MCF 10A (cell line): Measurements from ENCODE around the gene HES5. TPM values are rescaled to one million over a fixed set of nuclear protein-coding genes. Genes with fewer than 3 reads are reported as not detected.

ENCODE experiments used
- BruUV-seq: library from RNA; stranded (reverse); fragments of 400-500 nt; replicated peaks from 2 replicates; lab custom pipeline; 2021; lab: Mats Ljungman, UMichigan
- CTCF ChIA-PET: fragments of 300-600 bp; sonication (Branson Sonifier 250); formaldehyde crosslinking; extraction: SDS; loops from one replicate; lab custom pipeline; 2021; ENCODE audit warnings: antibody characterized with exemption, inconsistent platforms; lab: Yijun Ruan, JAX
- POLR2A ChIA-PET: fragments of 300-600, 350-650 bp; sonication (Branson Sonifier 250); formaldehyde crosslinking; extraction: SDS; loops from one replicate; lab custom pipeline; 2020; ENCODE audit warnings: antibody characterized with exemption, inconsistent platforms; lab: Yijun Ruan, JAX
- DNase-seq: peaks from one replicate; pipeline ENCODE4 v3.0.0-alpha.2; 2018; ENCODE audit not compliant: unreplicated experiment
- H3K27ac Mint-ChIP-seq: one replicate; pipeline ENCODE4 v1.8.0; 2022; ENCODE audit warnings: mild to moderate bottlenecking, low read depth, mixed read lengths; ENCODE audit not compliant: unreplicated experiment
- H3K27me3 Mint-ChIP-seq: one replicate; pipeline ENCODE4 v1.8.0; 2022; ENCODE audit warnings: mixed read lengths; ENCODE audit not compliant: insufficient read depth, unreplicated experiment
- H3K36me3 Mint-ChIP-seq: one replicate; pipeline ENCODE4 v1.8.0; 2022; ENCODE audit warnings: mild to moderate bottlenecking, moderate library complexity, mixed read lengths; ENCODE audit not compliant: insufficient read depth, unreplicated experiment
- H3K4me1 Mint-ChIP-seq: one replicate; pipeline ENCODE4 v1.8.0; 2022; ENCODE audit warnings: mixed read lengths; ENCODE audit not compliant: insufficient read depth, unreplicated experiment
- H3K4me3 Mint-ChIP-seq: one replicate; pipeline ENCODE4 v1.8.0; 2022; ENCODE audit warnings: mild to moderate bottlenecking, moderate library complexity, mixed read lengths; ENCODE audit not compliant: unreplicated experiment
- H3K9me3 Mint-ChIP-seq: one replicate; pipeline ENCODE4 v1.8.0; 2022; ENCODE audit warnings: mixed read lengths; ENCODE audit not compliant: unreplicated experiment
- intact Hi-C: fragments of 100-400 bp; cut with micrococcal nuclease; formaldehyde crosslinking; loops from 2 replicates; pipeline ENCODE4 v1.14.1; 2022
- total RNA-seq: library from RNA; stranded (reverse); gene quantifications from 2 replicates; pipeline ENCODE4 v1.2.3, GENCODE V29; 2022
- TF ChIP-seq, protein P1 (sequence below): fragments of 200-600 bp; IDR thresholded peaks from one replicate; pipeline ENCODE4 v1.8.0; 2022; ENCODE audit warnings: antibody characterized with exemption, mild to moderate bottlenecking; ENCODE audit not compliant: unreplicated experiment

The HES5 gene
- total RNA-seq, 1 experiment from 2014 or later = not detected

DNA sequence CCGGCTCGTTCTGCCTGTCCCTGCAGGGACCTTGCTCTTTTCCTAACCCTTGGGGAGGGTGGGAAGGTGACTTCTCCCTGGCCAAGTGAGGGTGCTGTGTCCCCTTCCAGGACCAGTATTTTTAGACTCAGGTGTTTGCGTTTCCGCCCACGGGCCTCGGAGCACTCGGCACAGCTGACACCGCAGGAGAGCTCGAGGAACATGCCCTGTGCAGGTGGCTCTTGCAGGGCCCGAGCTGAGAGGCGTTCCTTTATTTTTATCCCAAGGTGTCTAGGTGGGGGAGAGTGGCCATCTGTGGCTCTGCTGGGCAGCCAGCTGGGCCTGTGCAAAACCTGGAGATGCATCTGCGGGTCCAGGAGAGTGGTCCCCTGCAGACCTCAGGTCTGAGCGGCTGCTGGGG is 38.0 kb downstream of the HES5 start:
- no peak for DNase-seq
- no TSS peak for BruUV-seq
- peaks cover 13% of the 10 kb centered on the region for H3K4me1 Mint-ChIP-seq
- peaks cover 15% of the 10 kb centered on the region for H3K9me3 Mint-ChIP-seq
- peaks cover 44% of the 10 kb centered on the region for H3K36me3 Mint-ChIP-seq
- H3K27ac Mint-ChIP-seq = no peak overlapping the region
- H3K27me3 Mint-ChIP-seq = no peaks in the 10 kb centered on the region
- no peak overlapping the region for H3K4me3 Mint-ChIP-seq
- ChIA-PET POLR2A (no interaction called here), CTCF (no interaction called here)
- intact Hi-C loops = loop anchor here (5.0 kb wide), 1 partner anchor 55 kb away; no protein-coding TSS in a partner anchor
- TF ChIP-seq, protein P1, sequence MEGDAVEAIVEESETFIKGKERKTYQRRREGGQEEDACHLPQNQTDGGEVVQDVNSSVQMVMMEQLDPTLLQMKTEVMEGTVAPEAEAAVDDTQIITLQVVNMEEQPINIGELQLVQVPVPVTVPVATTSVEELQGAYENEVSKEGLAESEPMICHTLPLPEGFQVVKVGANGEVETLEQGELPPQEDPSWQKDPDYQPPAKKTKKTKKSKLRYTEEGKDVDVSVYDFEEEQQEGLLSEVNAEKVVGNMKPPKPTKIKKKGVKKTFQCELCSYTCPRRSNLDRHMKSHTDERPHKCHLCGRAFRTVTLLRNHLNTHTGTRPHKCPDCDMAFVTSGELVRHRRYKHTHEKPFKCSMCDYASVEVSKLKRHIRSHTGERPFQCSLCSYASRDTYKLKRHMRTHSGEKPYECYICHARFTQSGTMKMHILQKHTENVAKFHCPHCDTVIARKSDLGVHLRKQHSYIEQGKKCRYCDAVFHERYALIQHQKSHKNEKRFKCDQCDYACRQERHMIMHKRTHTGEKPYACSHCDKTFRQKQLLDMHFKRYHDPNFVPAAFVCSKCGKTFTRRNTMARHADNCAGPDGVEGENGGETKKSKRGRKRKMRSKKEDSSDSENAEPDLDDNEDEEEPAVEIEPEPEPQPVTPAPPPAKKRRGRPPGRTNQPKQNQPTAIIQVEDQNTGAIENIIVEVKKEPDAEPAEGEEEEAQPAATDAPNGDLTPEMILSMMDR = no peak

DNA sequence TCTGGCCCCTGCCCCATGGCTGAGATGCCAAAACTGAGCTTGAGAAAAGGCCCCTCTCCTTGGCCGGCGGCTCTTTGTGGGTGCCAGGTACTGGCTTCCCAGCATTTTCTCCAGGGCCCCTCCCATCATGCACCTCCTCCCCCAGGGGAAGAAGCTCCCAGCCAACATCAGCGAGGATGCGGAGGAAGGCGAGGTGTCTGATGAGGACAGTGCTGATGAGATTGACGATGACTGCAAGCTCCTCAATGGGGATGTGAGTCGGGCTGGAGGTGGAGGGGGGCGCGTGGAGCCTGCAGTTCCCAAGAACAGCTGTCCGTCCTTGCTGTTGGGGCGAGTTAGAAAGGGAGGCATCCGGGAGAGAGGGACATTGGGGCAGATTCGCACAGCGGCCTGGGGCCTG is 40.4 kb downstream of the HES5 start:
- BruUV-seq = no TSS peak
- POLR2A ChIA-PET = interaction anchor here (0.6 to 1.5 kb wide), 3 partner anchors 13 to 938 kb away, joined by 3 to 5 read pairs (median 4); no protein-coding TSS in a partner anchor
- H3K4me3 Mint-ChIP-seq = no peak overlapping the region
- H3K27me3 Mint-ChIP-seq = no peaks in the 10 kb centered on the region
- peaks cover 15% of the 10 kb centered on the region for H3K9me3 Mint-ChIP-seq
- H3K4me1 Mint-ChIP-seq = peaks cover 13% of the 10 kb centered on the region
- no peak overlapping the region for H3K27ac Mint-ChIP-seq
- TF ChIP-seq, protein P1 = no peak
- DNase-seq = no peak
- CTCF ChIA-PET = interaction anchor here (0.6 kb wide), 1 partner anchor 75 kb away, joined by 5 read pairs; no protein-coding TSS in a partner anchor
- intact Hi-C loops = loop anchor here (5.0 kb wide), 1 partner anchor 58 kb away; no protein-coding TSS in a partner anchor
- H3K36me3 Mint-ChIP-seq = peaks cover 52% of the 10 kb centered on the region

DNA sequence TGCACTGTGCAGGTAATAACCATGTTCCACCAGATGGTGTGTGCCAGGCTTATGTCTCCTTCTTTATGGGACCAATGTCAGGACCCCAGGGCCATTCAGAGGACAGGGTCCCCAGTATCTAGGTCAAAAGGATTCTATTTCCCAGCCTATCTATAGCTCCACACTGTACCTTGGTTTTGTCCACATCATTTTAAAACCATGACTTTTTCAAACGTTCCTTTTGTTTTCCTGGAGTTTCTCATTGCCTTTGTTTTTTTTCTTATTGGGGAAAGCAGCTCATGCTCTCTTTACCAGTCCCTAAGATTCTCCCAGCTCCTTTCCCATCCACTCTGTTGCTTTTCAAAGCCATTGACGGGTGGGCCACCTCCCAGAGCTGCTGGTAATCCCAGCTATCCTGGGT is 41.4 kb downstream of the HES5 start:
- ChIA-PET POLR2A (interaction anchor here (0.6 to 1.5 kb wide), 2 partner anchors 18 to 21 kb away, joined by 3 to 5 read pairs; no protein-coding TSS in a partner anchor), CTCF (interaction anchor here (0.7 to 1.5 kb wide), 2 partner anchors 42 to 81 kb away, joined by 3 to 4 read pairs; no protein-coding TSS in a partner anchor)
- no peaks in the 10 kb centered on the region for H3K27me3 Mint-ChIP-seq
- H3K27ac Mint-ChIP-seq = no peak overlapping the region
- H3K4me1 Mint-ChIP-seq = peaks cover 4% of the 10 kb centered on the region
- intact Hi-C loops = no loop called here
- no TSS peak for BruUV-seq
- H3K36me3 Mint-ChIP-seq = peaks cover 45% of the 10 kb centered on the region
- H3K4me3 Mint-ChIP-seq = no peak overlapping the region
- H3K9me3 Mint-ChIP-seq = peaks cover 15% of the 10 kb centered on the region
- DNase-seq = no peak
- TF ChIP-seq, protein P1 = no peak

DNA sequence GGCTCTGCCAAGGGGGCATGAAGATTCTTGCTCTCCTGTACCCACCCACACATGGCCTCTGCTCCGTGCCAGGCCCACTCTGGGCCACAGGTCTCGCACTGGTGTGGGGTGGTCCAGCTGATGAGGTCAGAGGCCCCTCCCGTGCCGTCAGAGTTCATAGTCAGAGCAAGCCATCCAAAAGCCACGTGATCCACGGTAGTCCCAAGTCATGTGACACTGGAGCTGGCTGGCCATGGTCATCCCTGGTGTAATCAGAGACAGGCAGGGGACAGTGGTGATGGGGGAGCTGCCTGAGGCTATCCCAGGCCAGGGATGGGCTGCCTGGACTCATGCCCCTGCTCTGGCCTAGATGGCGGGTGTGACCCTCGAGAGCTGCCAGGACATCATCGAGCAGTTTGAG is 43.5 kb downstream of the HES5 start:
- DNase-seq = no peak
- Mint-ChIP-seq H3K27ac (no peak overlapping the region), H3K27me3 (no peaks in the 10 kb centered on the region), H3K4me1 (no peaks in the 10 kb centered on the region), H3K4me3 (no peak overlapping the region), H3K9me3 (peaks cover 15% of the 10 kb centered on the region), H3K36me3 (peaks cover 45% of the 10 kb centered on the region)
- TF ChIP-seq, protein P1 = no peak
- ChIA-PET POLR2A (no interaction called here), CTCF (interaction anchor here (0.6 kb wide), 1 partner anchor 19 kb away, joined by 3 read pairs; no protein-coding TSS in a partner anchor)
- BruUV-seq = no TSS peak
- intact Hi-C loops = no loop called here
